SK-N-SH (cell line): ENCODE data around the gene OBP2B. TPM values are rescaled to one million over a fixed set of nuclear protein-coding genes. Genes with fewer than 3 reads are reported as not detected.
A peak's percentile ranks its signal among the peaks of the same experiment; 100 is the strongest.

ENCODE experiments used
- CTCF ChIA-PET: fragments of 300-600, 350-600 bp; formaldehyde crosslinking; extraction: SDS; loops from one replicate; lab custom pipeline; 2021; lab: Yijun Ruan, JAX
- POLR2A ChIA-PET: fragments of 350-600 bp; sonication (Branson Sonifier 250); formaldehyde crosslinking; extraction: SDS; loops from one replicate; lab custom pipeline; 2020; ENCODE audit warnings: antibody characterized with exemption, inconsistent platforms; lab: Yijun Ruan, JAX
- DNase-seq: peaks from one replicate; pipeline ENCODE4 v3.0.0; 2012
- H2AFZ ChIP-seq: fragments of 200-600 bp; sonication (generic); 2 replicates; pipeline ENCODE4 v1.8.1; 2016; ENCODE audit warnings: antibody characterized with exemption, mild to moderate bottlenecking, low read depth
- H3F3A ChIP-seq: fragments of 200-600 bp; sonication (generic); replicated peaks from 2 replicates; pipeline ENCODE3; 2016; ENCODE audit warnings: antibody characterized with exemption, mild to moderate bottlenecking; ENCODE audit not compliant: insufficient read depth
- H3K27ac ChIP-seq, 2 experiments: fragments of 200-500 bp in 1 of 2; fragments of 200-600 bp in 1 of 2; sonication (Bioruptor generic) in 1 of 2; sonication (generic), shearing (Covaris generic) in 1 of 2; 2 replicates each; pipeline versions ENCODE4 v1.5.1 to v1.6.1; 2014 to 2016; ENCODE audit warnings: low read depth in 2 of 2, inconsistent platforms in 1 of 2, low read length in 1 of 2, mild to moderate bottlenecking in 1 of 2, mixed read lengths in 1 of 2
- H3K27me3 ChIP-seq: fragments of 200-600 bp; sonication (generic), shearing (Covaris generic); 2 replicates; pipeline ENCODE4 v1.6.1; 2016; ENCODE audit warnings: mixed run types; ENCODE audit not compliant: insufficient read depth
- H3K36me3 ChIP-seq, 2 experiments: fragments of 200-500 bp in 1 of 2; fragments of 200-600 bp in 1 of 2; sonication (Bioruptor generic) in 1 of 2; sonication (generic) in 1 of 2; replicated peaks in 1 of 2; 2 replicates each; pipeline versions ENCODE3 to v1.5.1; 2014 to 2016; ENCODE audit warnings: low read length in 1 of 2, mild to moderate bottlenecking in 1 of 2; ENCODE audit not compliant: insufficient read depth in 2 of 2, control insufficient read depth in 1 of 2
- H3K4me1 ChIP-seq, 2 experiments: fragments of 200-500 bp in 1 of 2; fragments of 200-600 bp in 1 of 2; sonication (Bioruptor generic) in 1 of 2; sonication (generic), shearing (Covaris generic) in 1 of 2; 2 replicates each; pipeline versions ENCODE4 v1.5.1 to v1.6.1; 2014 to 2016; ENCODE audit warnings: low read depth in 1 of 2, low read length in 1 of 2, mixed run types in 1 of 2; ENCODE audit not compliant: insufficient read depth in 2 of 2, control insufficient read depth in 1 of 2
- H3K4me2 ChIP-seq: fragments of 200-600 bp; sonication (generic), shearing (Covaris generic); 2 replicates; pipeline ENCODE4 v1.6.1; 2017; ENCODE audit warnings: mixed run types
- H3K4me3 ChIP-seq, 2 experiments: fragments of 200-500 bp in 1 of 2; fragments of 200-600 bp in 1 of 2; sonication (Bioruptor generic) in 1 of 2; sonication (generic), shearing (Covaris generic) in 1 of 2; 2 replicates each; pipeline versions ENCODE4 v1.5.1 to v1.8.1; 2014 to 2016; ENCODE audit warnings: low read depth in 2 of 2, inconsistent platforms in 1 of 2, low read length in 1 of 2, mild to moderate bottlenecking in 1 of 2, mixed read lengths in 1 of 2, moderate library complexity in 1 of 2
- H3K79me2 ChIP-seq: fragments of 200-600 bp; sonication (generic); 2 replicates; pipeline ENCODE4 v1.8.1; 2017; ENCODE audit warnings: mild to moderate bottlenecking; ENCODE audit not compliant: insufficient read depth
- H3K9ac ChIP-seq: fragments of 200-600 bp; sonication (generic); 2 replicates; pipeline ENCODE4 v1.6.1; 2017; ENCODE audit warnings: mixed run types
- H3K9me2 ChIP-seq: fragments of 200-600 bp; sonication (generic); 2 replicates; pipeline ENCODE4 v1.6.1; 2017; ENCODE audit warnings: mixed run types
- H3K9me3 ChIP-seq: fragments of 200-600 bp; sonication (generic); 2 replicates; pipeline ENCODE4 v1.6.1; 2017; ENCODE audit warnings: mixed run types, mild to moderate bottlenecking, moderate library complexity
- H4K20me1 ChIP-seq: fragments of 200-600 bp; sonication (generic); 2 replicates; pipeline ENCODE4 v1.6.1; 2017; ENCODE audit warnings: mild to moderate bottlenecking, mixed run types; ENCODE audit not compliant: insufficient read depth
- CHD2 ChIP-seq: fragments of 150-350 bp; IDR thresholded peaks from 2 replicates; pipeline ENCODE4 v1.6.1; 2018; ENCODE audit warnings: low read length; ENCODE audit not compliant: partially characterized antibody
- CTCF ChIP-seq: fragments of 200-600 bp; sonication (generic); IDR thresholded peaks from 2 replicates; pipeline ENCODE4 v1.6.1; 2017; ENCODE audit warnings: antibody characterized with exemption, mild to moderate bottlenecking, moderate library complexity
- ELF1 ChIP-seq: IDR thresholded peaks from 2 replicates; pipeline ENCODE4 v1.4.0; 2012
- EP300 ChIP-seq, 2 experiments: IDR thresholded peaks; 2 replicates each; pipeline versions ENCODE4 v1.4.0 to v1.6.1; 2012; ENCODE audit warnings: borderline replicate concordance in 1 of 2, low read depth in 1 of 2, low read length in 1 of 2
- EZH2phosphoT487 ChIP-seq: fragments of 200-600 bp; sonication (generic); IDR thresholded peaks from 2 replicates; pipeline ENCODE4 v1.6.1; 2017; ENCODE audit warnings: low read depth, mixed run types, mild to moderate bottlenecking, antibody characterized with exemption, moderate library complexity, borderline replicate concordance
- FOXJ3 ChIP-seq: sonication (generic); formaldehyde crosslinking; IDR thresholded peaks from 2 replicates; pipeline ENCODE4 v1.5.1; 2020; ENCODE audit warnings: mild to moderate bottlenecking, missing genetic modification reagents
- FOXM1 ChIP-seq: IDR thresholded peaks from 2 replicates; pipeline ENCODE4 v1.4.0; 2012; ENCODE audit warnings: low read depth, mild to moderate bottlenecking
- IRF3 ChIP-seq: fragments of 150-350 bp; IDR thresholded peaks from 2 replicates; pipeline ENCODE4 v1.6.1; 2016; ENCODE audit warnings: mild to moderate bottlenecking, low read depth, low read length
- MEF2A ChIP-seq: IDR thresholded peaks from 2 replicates; pipeline ENCODE4 v1.4.0; 2012; ENCODE audit warnings: low read depth, borderline replicate concordance
- NRF1 ChIP-seq: IDR thresholded peaks from 2 replicates; pipeline ENCODE4 v1.6.1; 2012; ENCODE audit warnings: low read depth, mild to moderate bottlenecking, low read length
- POLR2AphosphoS5 ChIP-seq: IDR thresholded peaks from 2 replicates; pipeline ENCODE4 v1.6.1; 2012; ENCODE audit warnings: low read depth, low read length
- RAD21 ChIP-seq: IDR thresholded peaks from 2 replicates; pipeline ENCODE4 v1.6.1; 2012; ENCODE audit warnings: mild to moderate bottlenecking, low read length
- RCOR1 ChIP-seq: fragments of 150-350 bp; IDR thresholded peaks from 2 replicates; pipeline ENCODE4 v1.6.1; 2017; ENCODE audit warnings: antibody characterized with exemption, low read length
- RFX5 ChIP-seq: IDR thresholded peaks from 2 replicates; pipeline ENCODE4 v1.6.1; 2012; ENCODE audit warnings: mild to moderate bottlenecking, improper control_type of control experiment, low read length
- RXRA ChIP-seq: IDR thresholded peaks from 2 replicates; pipeline ENCODE4 v1.4.0; 2012; ENCODE audit warnings: low read depth, mild to moderate bottlenecking, borderline replicate concordance
- SMC3 ChIP-seq: IDR thresholded peaks from 2 replicates; pipeline ENCODE4 v1.6.1; 2012; ENCODE audit warnings: low read depth, low read length, improper control_type of control experiment
- TCF12 ChIP-seq: IDR thresholded peaks from 2 replicates; pipeline ENCODE4 v1.4.0; 2012
- TEAD4 ChIP-seq: IDR thresholded peaks from 2 replicates; pipeline ENCODE4 v1.4.0; 2012; ENCODE audit warnings: mild to moderate bottlenecking, borderline replicate concordance; ENCODE audit not compliant: insufficient read depth
- USF1 ChIP-seq: IDR thresholded peaks from 2 replicates; pipeline ENCODE4 v1.4.0; 2012; ENCODE audit warnings: low read depth, borderline replicate concordance
- WGBS: methylation state at CpG from one replicate; pipeline ENCODE4 v1.1.6; 2017; ENCODE audit warnings: low lambda C conversion rate; 5-methylcytosine and 5-hydroxymethylcytosine counted together
- polyA plus RNA-seq, 3 experiments: library from polyadenylated mRNA; depleted of rRNA; stranded (reverse); fragments of >200 nt; gene quantifications; 2 replicates each; pipeline ENCODE4 v1.2.3, GENCODE V29; 2012

OBP2B gene
- polyA plus RNA-seq, 1 of the 3 experiments (the other 2 are of a cell fraction) = not detected

- ChIA-PET CTCF (interaction anchor here (0.7 to 4.0 kb wide), 18 partner anchors 8 to 310 kb away, joined by 3 to 47 read pairs (median 4); partner anchors contain the start of genes MED22, RPL7A, SURF1 and SURF2), POLR2A (no interaction called here)
- no peak overlapping the region for H3K9ac ChIP-seq
- H4K20me1 ChIP-seq = no peaks in the 10 kb centered on the region
- no peaks in the 10 kb centered on the region for H3F3A ChIP-seq
- no peaks in the 10 kb centered on the region for H3K79me2 ChIP-seq
- no peaks in the 10 kb centered on the region for H3K9me3 ChIP-seq
- no peak overlapping the region for H2AFZ ChIP-seq
- no peaks in the 10 kb centered on the region for H3K9me2 ChIP-seq
- TF ChIP-seq RCOR1 (no peak), FOXJ3 (no peak), RXRA (no peak), EP300 (IDR thresholded peaks at IDR 0.05; ENCODE audit: borderline replicate concordance in 1 of 2, low read depth in 1 of 2, low read length in 1 of 2) (no peak), MEF2A (no peak), IRF3 (no peak), EZH2phosphoT487 (no peak), RAD21 (peak; percentile 84), RFX5 (no peak), USF1 (no peak), CTCF (peak; percentile 63), POLR2AphosphoS5 (no peak), SMC3 (peak; percentile 64), NRF1 (no peak), CHD2 (no peak), ELF1 (no peak), TEAD4 (no peak), FOXM1 (no peak), TCF12 (no peak)
- H3K27ac ChIP-seq = no peak overlapping the region
- no peaks in the 10 kb centered on the region for H3K36me3 ChIP-seq
- H3K27me3 ChIP-seq = peaks cover 44% of the 10 kb centered on the region
- WGBS = 5% methylated on average over 8 of the region's 8 CpGs
- H3K4me1 ChIP-seq = no peaks in the 10 kb centered on the region
- peak overlapping the region in 1 of 2 experiments; percentile 25; a peak in 1 of 4 replicates for H3K4me3 ChIP-seq
- peak; percentile 77 for DNase-seq
- H3K4me2 ChIP-seq = no peak overlapping the region; the same call in 1 of the 2 replicates
Measured at GRCh38 chr9:133184971-133185370, 24.1 kb downstream of the OBP2B start.
